ENCODE data around the gene OR2Y1.

DNA sequence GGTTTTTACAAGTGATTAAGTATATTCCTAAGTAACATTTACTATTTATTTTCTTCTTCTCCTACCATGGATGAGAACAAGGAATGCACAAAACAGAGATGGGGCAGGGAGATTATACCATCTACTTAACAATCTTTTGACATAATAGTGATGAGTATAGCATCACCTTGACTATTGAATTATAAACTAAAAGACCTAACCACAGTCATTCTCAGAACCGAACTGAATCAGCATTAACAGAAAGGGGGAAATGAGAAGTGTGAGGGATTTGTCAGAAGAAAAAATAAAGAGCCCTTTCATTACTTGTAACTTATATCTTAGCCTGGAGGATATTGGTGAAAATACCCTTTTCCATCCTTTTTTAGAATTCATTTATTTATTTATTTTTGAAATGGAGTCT lies 21.9 kb downstream of the OR2Y1 start:
- TF ChIP-seq RAD21 (conservative IDR thresholded peaks at IDR 0.05) (no peak), REST (IDR thresholded peaks at IDR 0.05; ENCODE audit: borderline replicate concordance) (no peak), EZH2 (IDR thresholded peaks at IDR 0.05; ENCODE audit: borderline replicate concordance, insufficient read depth, low read length, poor library complexity, severe bottlenecking) (no peak), EP300 (conservative IDR thresholded peaks at IDR 0.05; ENCODE audit: poor library complexity, severe bottlenecking) (no peak), POLR2AphosphoS5 (IDR thresholded peaks at IDR 0.05) (no peak)
- TF ChIP-seq, protein P1, sequence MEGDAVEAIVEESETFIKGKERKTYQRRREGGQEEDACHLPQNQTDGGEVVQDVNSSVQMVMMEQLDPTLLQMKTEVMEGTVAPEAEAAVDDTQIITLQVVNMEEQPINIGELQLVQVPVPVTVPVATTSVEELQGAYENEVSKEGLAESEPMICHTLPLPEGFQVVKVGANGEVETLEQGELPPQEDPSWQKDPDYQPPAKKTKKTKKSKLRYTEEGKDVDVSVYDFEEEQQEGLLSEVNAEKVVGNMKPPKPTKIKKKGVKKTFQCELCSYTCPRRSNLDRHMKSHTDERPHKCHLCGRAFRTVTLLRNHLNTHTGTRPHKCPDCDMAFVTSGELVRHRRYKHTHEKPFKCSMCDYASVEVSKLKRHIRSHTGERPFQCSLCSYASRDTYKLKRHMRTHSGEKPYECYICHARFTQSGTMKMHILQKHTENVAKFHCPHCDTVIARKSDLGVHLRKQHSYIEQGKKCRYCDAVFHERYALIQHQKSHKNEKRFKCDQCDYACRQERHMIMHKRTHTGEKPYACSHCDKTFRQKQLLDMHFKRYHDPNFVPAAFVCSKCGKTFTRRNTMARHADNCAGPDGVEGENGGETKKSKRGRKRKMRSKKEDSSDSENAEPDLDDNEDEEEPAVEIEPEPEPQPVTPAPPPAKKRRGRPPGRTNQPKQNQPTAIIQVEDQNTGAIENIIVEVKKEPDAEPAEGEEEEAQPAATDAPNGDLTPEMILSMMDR (IDR thresholded peaks at IDR 0.05; ENCODE audit: poor library complexity, severe bottlenecking): no peak

Data from neural cell (in vitro differentiated cells).